Endothelial cell of umbilical vein (primary cell): ENCODE measurements around the gene ACTL10.

Source experiments
- EZH2 ChIP-seq: IDR thresholded peaks from 2 replicates; pipeline ENCODE4 v1.6.1; 2012; ENCODE audit warnings: borderline replicate concordance, low read depth, mild to moderate bottlenecking, moderate library complexity, low read length, inconsistent platforms; ENCODE audit not compliant: severe bottlenecking
- JUN ChIP-seq: IDR thresholded peaks from 2 replicates; pipeline ENCODE4 v1.6.1; 2011; ENCODE audit warnings: borderline replicate concordance, low read depth; ENCODE audit not compliant: insufficient read length, insufficient read depth
- MYC ChIP-seq: IDR thresholded peaks from one replicate; pipeline ENCODE4 v1.6.1; 2011; ENCODE audit warnings: mild to moderate bottlenecking, low read depth, low read length
- POLR2A ChIP-seq: IDR thresholded peaks from 2 replicates; pipeline ENCODE4 v1.6.1; 2012; ENCODE audit warnings: low read depth, mild to moderate bottlenecking, control low read depth, low read length
- POLR2AphosphoS5 ChIP-seq: IDR thresholded peaks from 2 replicates; pipeline ENCODE4 v1.6.1; 2012; ENCODE audit warnings: low read depth, mild to moderate bottlenecking, control low read depth, low read length, moderate library complexity; ENCODE audit not compliant: insufficient read depth
- TF ChIP-seq, protein P1 (sequence below), 2 donors: IDR thresholded peaks; 1 replicate in 1 of 2; 2 replicates in 1 of 2; pipeline ENCODE4 v1.5.1; 2011; ENCODE audit warnings: low read length in 2 of 2, mild to moderate bottlenecking in 2 of 2, moderate library complexity in 2 of 2, control low read depth in 1 of 2, inconsistent platforms in 1 of 2, low read depth in 1 of 2; ENCODE audit not compliant: insufficient read depth in 1 of 2; ENCODE audit errors: extremely low read depth in 1 of 2

DNA sequence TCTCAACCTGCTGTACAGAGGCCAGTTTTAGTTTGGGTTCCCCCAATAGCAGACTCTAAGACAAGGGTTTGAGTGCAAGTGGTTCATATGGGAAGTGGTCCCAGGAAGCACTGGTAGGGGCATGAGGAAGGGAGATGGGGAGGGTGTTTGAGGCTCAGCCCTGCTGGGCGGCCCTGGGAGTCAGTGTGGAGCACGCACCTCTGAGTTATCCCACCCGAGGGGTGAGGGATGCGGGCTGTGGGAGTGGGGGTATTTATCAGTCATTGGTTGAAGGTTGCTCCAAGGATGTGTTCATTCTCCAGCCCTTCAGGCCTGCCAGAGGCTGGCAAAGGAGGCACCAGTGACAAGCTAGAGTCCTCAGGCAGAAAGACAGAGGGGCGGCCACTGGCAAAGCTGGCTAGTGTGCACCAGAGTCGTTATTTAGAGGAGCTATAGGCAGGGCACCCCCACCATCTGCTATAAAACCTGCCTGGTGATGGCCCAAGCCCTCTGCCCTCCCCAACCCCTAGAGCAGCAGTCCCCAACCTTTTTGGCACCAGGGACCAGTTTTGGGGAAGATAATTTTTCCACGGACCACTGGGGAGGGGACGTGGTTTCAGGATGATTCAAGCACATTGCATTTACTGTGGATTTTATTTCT lies 36.9 kb downstream of the ACTL10 start:
- TF ChIP-seq, protein P1, sequence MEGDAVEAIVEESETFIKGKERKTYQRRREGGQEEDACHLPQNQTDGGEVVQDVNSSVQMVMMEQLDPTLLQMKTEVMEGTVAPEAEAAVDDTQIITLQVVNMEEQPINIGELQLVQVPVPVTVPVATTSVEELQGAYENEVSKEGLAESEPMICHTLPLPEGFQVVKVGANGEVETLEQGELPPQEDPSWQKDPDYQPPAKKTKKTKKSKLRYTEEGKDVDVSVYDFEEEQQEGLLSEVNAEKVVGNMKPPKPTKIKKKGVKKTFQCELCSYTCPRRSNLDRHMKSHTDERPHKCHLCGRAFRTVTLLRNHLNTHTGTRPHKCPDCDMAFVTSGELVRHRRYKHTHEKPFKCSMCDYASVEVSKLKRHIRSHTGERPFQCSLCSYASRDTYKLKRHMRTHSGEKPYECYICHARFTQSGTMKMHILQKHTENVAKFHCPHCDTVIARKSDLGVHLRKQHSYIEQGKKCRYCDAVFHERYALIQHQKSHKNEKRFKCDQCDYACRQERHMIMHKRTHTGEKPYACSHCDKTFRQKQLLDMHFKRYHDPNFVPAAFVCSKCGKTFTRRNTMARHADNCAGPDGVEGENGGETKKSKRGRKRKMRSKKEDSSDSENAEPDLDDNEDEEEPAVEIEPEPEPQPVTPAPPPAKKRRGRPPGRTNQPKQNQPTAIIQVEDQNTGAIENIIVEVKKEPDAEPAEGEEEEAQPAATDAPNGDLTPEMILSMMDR (IDR thresholded peaks at IDR 0.05; ENCODE audit: extremely low read depth in 1 of 2, insufficient read depth in 1 of 2, low read depth in 1 of 2, low read length in 2 of 2), result no peak
- TF ChIP-seq POLR2A (no peak), EZH2 (no peak), POLR2AphosphoS5 (no peak), MYC (no peak), JUN (no peak)
